Adrenal gland (tissue), 19 donors: ENCODE results near the gene SNRPN. TPM values are rescaled to one million over a fixed set of nuclear protein-coding genes. Genes with fewer than 3 reads are reported as not detected.
A peak's percentile ranks its signal among the peaks of the same experiment; 100 is the strongest.

Source experiments
- DNase-seq, 7 donors: peaks; one replicate each; pipeline ENCODE4 v3.0.0-alpha.2; 2019 to 2020
- H3K27ac ChIP-seq, 5 donors: fragments of 200-600 bp; sonication (generic) in 4 of 5; 1 replicate in 3 of 5; 2 replicates in 2 of 5; pipeline versions ENCODE4 v1.5.1 to v1.8.0; 2016 to 2020; ENCODE audit warnings: mild to moderate bottlenecking in 1 of 5
- H3K27me3 ChIP-seq: fragments of 200-600 bp; 2 replicates; pipeline ENCODE4 v1.8.0; 2021
- H3K36me3 ChIP-seq, 2 donors: fragments of 200-600 bp; replicated peaks in 1 of 2; 1 replicate in 1 of 2; 2 replicates in 1 of 2; pipeline versions ENCODE4 v1.5.1 to v1.8.0; 2018 to 2022
- H3K4me1 ChIP-seq, 2 donors: fragments of 200-600 bp; replicated peaks in 1 of 2; 1 replicate in 1 of 2; 2 replicates in 1 of 2; pipeline versions ENCODE4 v1.5.1 to v1.8.0; 2018 to 2021
- H3K4me3 ChIP-seq, 4 donors: fragments of 200-600 bp; sonication (generic) in 3 of 4; one replicate each; pipeline ENCODE4 v1.5.1; 2016 to 2018
- H3K9me3 ChIP-seq, 3 donors: fragments of 200-600 bp; sonication (generic) in 1 of 3; replicated peaks in 1 of 3; 1 replicate in 2 of 3; 2 replicates in 1 of 3; pipeline versions ENCODE4 v1.5.1 to v1.8.0; 2016 to 2021
- POLR2A ChIP-seq, 2 donors: fragments of 450-650 bp; IDR thresholded peaks; one replicate each; pipeline ENCODE4 v1.6.1; 2017; ENCODE audit warnings: antibody characterized with exemption in 2 of 2, mild to moderate bottlenecking in 2 of 2, moderate library complexity in 1 of 2
- WGBS, 4 donors: extraction: QIAGEN DNeasy Blood & Tissue Kit in 2 of 4; methylation state at CpG; one replicate each; pipeline versions ENCODE4 v1.1.5 to v1.1.7; 2013 to 2017; 5-methylcytosine and 5-hydroxymethylcytosine counted together
- intact Hi-C, 2 donors: fragments of 100-400 bp; cut with DNase I; formaldehyde crosslinking; loops; one replicate each; pipeline versions ENCODE4 v1.14.1 to v1.15.0; 2022 to 2023
- long read RNA-seq, 10 donors: library from polyadenylated mRNA in 3 of 10; unstranded in 2 of 10; stranded (forward) in 1 of 10; transcript quantifications; one replicate each; pipeline ENCODE4 v2.0.0 and lab custom pipeline, GENCODE V29; 2021 to 2026
- polyA plus RNA-seq, 3 donors: library from polyadenylated mRNA; stranded (reverse); fragments of 200-250 nt in 2 of 3; fragments of 350-450 nt in 1 of 3; fragmentation: Illumina TruSeq in 1 of 3; extraction: RNeasy Lipid Tissue Mini Kit (QIAGEN cat#74804) in 1 of 3; gene quantifications; one replicate each; pipeline ENCODE4 v1.2.3, GENCODE V29; 2013 to 2014
- total RNA-seq, 9 donors: library from RNA; depleted of rRNA in 4 of 9; stranded (reverse); fragments of >200 nt in 4 of 9; fragments of 120-200 nt in 1 of 9; fragmentation: NEBNext Ultra II Directional in 1 of 9; extraction: Animal tissue kit (Norgen Biotek cat#: 25700) in 1 of 9; gene quantifications; one replicate each; pipeline versions ENCODE4 v1.1.0 to v1.2.4, GENCODE V29; 2013 to 2023
- TF ChIP-seq, protein P1 (sequence below), 6 experiments: fragments of 450-650 bp in 4 of 6; fragments of 200-600 bp in 2 of 6; sonication (generic) in 1 of 6; IDR thresholded peaks; 1 replicate in 5 of 6; 2 replicates in 1 of 6; pipeline versions ENCODE4 v1.5.1 to v1.8.0; 2016 to 2021; ENCODE audit warnings: antibody characterized with exemption in 6 of 6, mild to moderate bottlenecking in 2 of 6, moderate library complexity in 1 of 6
- donor health status: healthy with polysubstance abuse.
- donor health status: Bipolar disorder and iron deficiency.
- donor health status: DM: yes; HTN: yes; CAD: no.
- donor health status: DM: no; HTN: no; CAD: no.
- donor health status: DM: no; HTN: no; CAD: no.
- donor health status: DM: yes; HTN: yes; CAD: no.

Gene SNRPN
- 100 to 1,000 TPM; 181 to 394 (median 239) TPM for total RNA-seq
- 100 to 1,000 TPM; 164 to 238 (median 191) TPM for polyA plus RNA-seq
- long read RNA-seq, donor 1, transcript SNRPN-202 (10 exons, 1,528 nt): major isoform, 74 of 132 reads
- long read RNA-seq, donor 1, partial matches to known transcripts: 51 of 132 reads
- long read RNA-seq, donor 1, other reads (novel, unspliced or antisense): 7 of 132 reads
- long read RNA-seq, donor 2, transcript SNRPN-202 (10 exons, 1,528 nt): major isoform, 49 of 127 reads
- long read RNA-seq, donor 2, partial matches to known transcripts: 72 of 127 reads
- long read RNA-seq, donor 2, other reads (novel, unspliced or antisense): 5 of 127 reads
- long read RNA-seq, donor 3, transcript SNRPN-202 (10 exons, 1,528 nt): major isoform, 56 of 86 reads
- long read RNA-seq, donor 3, partial matches to known transcripts: 27 of 86 reads
- long read RNA-seq, donor 3, other reads (novel, unspliced or antisense): 0 of 86 reads
- long read RNA-seq, donor 4, transcript SNRPN-202 (10 exons, 1,528 nt): major isoform, 203 of 246 reads
- long read RNA-seq, donor 4, partial matches to known transcripts: 15 of 246 reads
- long read RNA-seq, donor 4, other reads (novel, unspliced or antisense): 25 of 246 reads
- long read RNA-seq, donor 5, transcript SNRPN-202 (10 exons, 1,528 nt): major isoform, 303 of 375 reads
- long read RNA-seq, donor 5, transcript SNRPN-208 (10 exons, 1,298 nt): minor isoform, 5 of 375 reads
- long read RNA-seq, donor 5, partial matches to known transcripts: 10 of 375 reads
- long read RNA-seq, donor 5, other reads (novel, unspliced or antisense): 55 of 375 reads
- long read RNA-seq, donor 6, transcript SNRPN-202 (10 exons, 1,528 nt): major isoform, 124 of 162 reads
- long read RNA-seq, donor 6, partial matches to known transcripts: 8 of 162 reads
- long read RNA-seq, donor 6, other reads (novel, unspliced or antisense): 29 of 162 reads
- long read RNA-seq, donor 7, transcript SNRPN-202 (10 exons, 1,528 nt): major isoform, 31 of 75 reads
- long read RNA-seq, donor 7, partial matches to known transcripts: 42 of 75 reads
- long read RNA-seq, donor 7, other reads (novel, unspliced or antisense): 0 of 75 reads
- long read RNA-seq, donor 8, transcript SNRPN-202 (10 exons, 1,528 nt): major isoform, 79 of 164 reads
- long read RNA-seq, donor 8, partial matches to known transcripts: 80 of 164 reads
- long read RNA-seq, donor 8, other reads (novel, unspliced or antisense): 5 of 164 reads
- long read RNA-seq, donor 9, transcript SNRPN-202 (10 exons, 1,528 nt): major isoform, 58 of 91 reads
- long read RNA-seq, donor 9, partial matches to known transcripts: 33 of 91 reads
- long read RNA-seq, donor 9, other reads (novel, unspliced or antisense): 0 of 91 reads
- long read RNA-seq, donor 10, transcript SNRPN-202 (10 exons, 1,528 nt): major isoform, 26 of 49 reads
- long read RNA-seq, donor 10, partial matches to known transcripts: 23 of 49 reads
- long read RNA-seq, donor 10, other reads (novel, unspliced or antisense): 0 of 49 reads

DNA sequence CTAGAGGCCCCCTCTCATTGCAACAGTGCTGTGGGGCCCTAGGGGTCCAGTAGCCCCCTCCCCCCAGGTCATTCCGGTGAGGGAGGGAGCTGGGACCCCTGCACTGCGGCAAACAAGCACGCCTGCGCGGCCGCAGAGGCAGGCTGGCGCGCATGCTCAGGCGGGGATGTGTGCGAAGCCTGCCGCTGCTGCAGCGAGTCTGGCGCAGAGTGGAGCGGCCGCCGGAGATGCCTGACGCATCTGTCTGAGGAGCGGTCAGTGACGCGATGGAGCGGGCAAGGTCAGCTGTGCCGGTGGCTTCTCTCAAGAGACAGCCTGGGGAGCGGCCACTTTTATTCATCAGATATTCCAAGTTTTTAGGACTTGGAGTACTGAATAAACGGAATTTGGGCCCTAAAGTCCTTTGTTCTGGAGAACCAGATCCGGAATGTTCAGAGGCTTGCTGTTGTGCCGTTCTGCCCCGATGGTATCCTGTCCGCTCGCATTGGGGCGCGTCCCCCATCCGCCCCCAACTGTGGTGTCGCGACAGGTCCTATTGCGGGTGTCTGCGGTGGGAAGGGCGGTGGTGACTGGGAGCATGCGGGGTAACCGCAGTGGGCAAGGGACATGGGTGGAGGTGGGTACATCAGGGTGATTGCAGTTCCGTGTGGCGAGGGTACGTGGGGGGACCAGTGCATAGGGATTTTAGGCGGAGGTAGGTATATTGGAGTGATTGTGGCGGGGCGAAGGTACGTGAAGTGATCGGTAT lies at the start of gene SNRPN, which contains the start of gene SNURF:
Gene SNRPN (plus strand): TSS at position 205 of the 748 bp plus-strand sequence. CDS start 19,467 bp downstream, outside the sequence.
Gene SNURF (plus strand): TSS at position 205 of the 748 bp plus-strand sequence. CDS start 62 bp downstream, at position 267.
- intact Hi-C loops: no loop called here
- Histone ChIP-seq H3K4me3 (peak within 1 kb of the TSS; percentile 37 to 80 (median 43)), H3K27ac (peak within 1 kb of the TSS; percentile 23 to 99 (median 93)), H3K27me3 (no peaks in the 10 kb centered on the region), H3K9me3 (no peaks in the 10 kb centered on the region), H3K4me1 (peaks cover 0 to 10% of the 10 kb centered on the region in 2 donors), H3K36me3 (no peaks in the 10 kb centered on the region)
- TF ChIP-seq POLR2A (IDR thresholded peaks at IDR 0.05): peak; percentile 84 to 91
- TF ChIP-seq, protein P1, sequence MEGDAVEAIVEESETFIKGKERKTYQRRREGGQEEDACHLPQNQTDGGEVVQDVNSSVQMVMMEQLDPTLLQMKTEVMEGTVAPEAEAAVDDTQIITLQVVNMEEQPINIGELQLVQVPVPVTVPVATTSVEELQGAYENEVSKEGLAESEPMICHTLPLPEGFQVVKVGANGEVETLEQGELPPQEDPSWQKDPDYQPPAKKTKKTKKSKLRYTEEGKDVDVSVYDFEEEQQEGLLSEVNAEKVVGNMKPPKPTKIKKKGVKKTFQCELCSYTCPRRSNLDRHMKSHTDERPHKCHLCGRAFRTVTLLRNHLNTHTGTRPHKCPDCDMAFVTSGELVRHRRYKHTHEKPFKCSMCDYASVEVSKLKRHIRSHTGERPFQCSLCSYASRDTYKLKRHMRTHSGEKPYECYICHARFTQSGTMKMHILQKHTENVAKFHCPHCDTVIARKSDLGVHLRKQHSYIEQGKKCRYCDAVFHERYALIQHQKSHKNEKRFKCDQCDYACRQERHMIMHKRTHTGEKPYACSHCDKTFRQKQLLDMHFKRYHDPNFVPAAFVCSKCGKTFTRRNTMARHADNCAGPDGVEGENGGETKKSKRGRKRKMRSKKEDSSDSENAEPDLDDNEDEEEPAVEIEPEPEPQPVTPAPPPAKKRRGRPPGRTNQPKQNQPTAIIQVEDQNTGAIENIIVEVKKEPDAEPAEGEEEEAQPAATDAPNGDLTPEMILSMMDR (IDR thresholded peaks at IDR 0.05): no peak
- WGBS, 4 donors: 34 to 51% (median 46%) methylated on average over 23 to 47 of the region's 47 CpGs
- DNase-seq: peak; percentile 78 to 92 (median 87)

- Histone ChIP-seq H3K4me3 (no peak overlapping the region), H3K36me3 (no peaks in the 10 kb centered on the region), H3K27ac (no peak overlapping the region), H3K4me1 (no peaks in the 10 kb centered on the region), H3K27me3 (no peaks in the 10 kb centered on the region), H3K9me3 (no peaks in the 10 kb centered on the region)
- no peak for DNase-seq
- 67 to 78% (median 72%) methylated on average over 8 of the region's 8 CpGs for WGBS, 4 donors
- TF ChIP-seq, protein P1 (IDR thresholded peaks at IDR 0.05): no peak
- no peak for TF ChIP-seq POLR2A (IDR thresholded peaks at IDR 0.05)
- intact Hi-C loops: no loop called here
Observed at GRCh38 chr15:24916305-24917009, 38.3 kb upstream of the SNRPN start.

- no peaks in the 10 kb centered on the region for H3K27me3 ChIP-seq
- H3K36me3 ChIP-seq: no peaks in the 10 kb centered on the region
- H3K4me3 ChIP-seq: no peak overlapping the region
- no peaks in the 10 kb centered on the region for H3K4me1 ChIP-seq
- no peaks in the 10 kb centered on the region for H3K9me3 ChIP-seq
- H3K27ac ChIP-seq: no peak overlapping the region
- no peak for DNase-seq
- intact Hi-C loops: no loop called here
- no peak for TF ChIP-seq POLR2A (IDR thresholded peaks at IDR 0.05)
- TF ChIP-seq, protein P1 (IDR thresholded peaks at IDR 0.05): no peak
- WGBS, 4 donors: 87 to 92% (median 91%) methylated on average over 14 of the region's 14 CpGs
Observed at GRCh38 chr15:24917431-24917830, 37.4 kb upstream of the SNRPN start.
